Ishikawa (cell line): Measurements from ENCODE around the gene CSTPP1.

Experiments used
- CREB1 ChIP-seq: IDR thresholded peaks from 2 replicates; pipeline ENCODE4 v1.6.1; 2012; ENCODE audit warnings: low read depth
- NFIC ChIP-seq: IDR thresholded peaks from 2 replicates; pipeline ENCODE4 v1.6.1; 2012
- RAD21 ChIP-seq: IDR thresholded peaks from 2 replicates; pipeline ENCODE4 v1.6.1; 2012; ENCODE audit warnings: low read depth
- TCF12 ChIP-seq: IDR thresholded peaks from 2 replicates; pipeline ENCODE4 v1.6.1; 2012; ENCODE audit warnings: low read depth
- YY1 ChIP-seq: IDR thresholded peaks from 2 replicates; pipeline ENCODE4 v1.6.1; 2012; ENCODE audit warnings: low read depth
- TF ChIP-seq, protein P1 (sequence below): IDR thresholded peaks from 2 replicates; pipeline ENCODE4 v1.6.1; 2012
- TF ChIP-seq, protein P2 (sequence below): IDR thresholded peaks from 2 replicates; pipeline ENCODE4 v1.6.1; 2012; ENCODE audit warnings: low read depth, mild to moderate bottlenecking

DNA sequence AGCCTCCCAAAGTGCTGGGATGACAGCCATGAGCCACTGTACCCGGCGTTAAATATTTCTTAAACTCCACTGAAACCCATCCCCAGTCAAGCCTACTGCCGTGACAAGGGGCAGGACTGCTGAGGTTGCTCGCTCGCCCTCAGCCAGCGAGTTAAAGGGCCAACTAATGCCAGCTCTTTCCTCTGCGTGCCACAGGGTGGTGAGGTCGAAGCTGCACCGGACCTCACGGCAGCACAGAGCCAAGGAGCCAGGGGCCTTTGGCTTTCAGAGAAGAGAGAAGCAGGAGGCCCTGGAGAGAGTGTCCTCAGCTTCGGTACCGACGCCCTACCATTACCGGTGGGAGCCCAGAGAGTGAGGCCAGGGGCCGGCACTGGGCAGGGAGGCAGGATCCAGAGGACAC, 227.3 kb downstream of the CSTPP1 start:
- TF ChIP-seq NFIC (no peak), YY1 (no peak), RAD21 (no peak), TCF12 (no peak), CREB1 (no peak)
- TF ChIP-seq, protein P1, sequence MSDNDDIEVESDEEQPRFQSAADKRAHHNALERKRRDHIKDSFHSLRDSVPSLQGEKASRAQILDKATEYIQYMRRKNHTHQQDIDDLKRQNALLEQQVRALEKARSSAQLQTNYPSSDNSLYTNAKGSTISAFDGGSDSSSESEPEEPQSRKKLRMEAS: no peak
- TF ChIP-seq, protein P2, sequence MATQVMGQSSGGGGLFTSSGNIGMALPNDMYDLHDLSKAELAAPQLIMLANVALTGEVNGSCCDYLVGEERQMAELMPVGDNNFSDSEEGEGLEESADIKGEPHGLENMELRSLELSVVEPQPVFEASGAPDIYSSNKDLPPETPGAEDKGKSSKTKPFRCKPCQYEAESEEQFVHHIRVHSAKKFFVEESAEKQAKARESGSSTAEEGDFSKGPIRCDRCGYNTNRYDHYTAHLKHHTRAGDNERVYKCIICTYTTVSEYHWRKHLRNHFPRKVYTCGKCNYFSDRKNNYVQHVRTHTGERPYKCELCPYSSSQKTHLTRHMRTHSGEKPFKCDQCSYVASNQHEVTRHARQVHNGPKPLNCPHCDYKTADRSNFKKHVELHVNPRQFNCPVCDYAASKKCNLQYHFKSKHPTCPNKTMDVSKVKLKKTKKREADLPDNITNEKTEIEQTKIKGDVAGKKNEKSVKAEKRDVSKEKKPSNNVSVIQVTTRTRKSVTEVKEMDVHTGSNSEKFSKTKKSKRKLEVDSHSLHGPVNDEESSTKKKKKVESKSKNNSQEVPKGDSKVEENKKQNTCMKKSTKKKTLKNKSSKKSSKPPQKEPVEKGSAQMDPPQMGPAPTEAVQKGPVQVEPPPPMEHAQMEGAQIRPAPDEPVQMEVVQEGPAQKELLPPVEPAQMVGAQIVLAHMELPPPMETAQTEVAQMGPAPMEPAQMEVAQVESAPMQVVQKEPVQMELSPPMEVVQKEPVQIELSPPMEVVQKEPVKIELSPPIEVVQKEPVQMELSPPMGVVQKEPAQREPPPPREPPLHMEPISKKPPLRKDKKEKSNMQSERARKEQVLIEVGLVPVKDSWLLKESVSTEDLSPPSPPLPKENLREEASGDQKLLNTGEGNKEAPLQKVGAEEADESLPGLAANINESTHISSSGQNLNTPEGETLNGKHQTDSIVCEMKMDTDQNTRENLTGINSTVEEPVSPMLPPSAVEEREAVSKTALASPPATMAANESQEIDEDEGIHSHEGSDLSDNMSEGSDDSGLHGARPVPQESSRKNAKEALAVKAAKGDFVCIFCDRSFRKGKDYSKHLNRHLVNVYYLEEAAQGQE: no peak
